Uterus (tissue), 4 donors: ENCODE results near the gene CCR5. TPM values are rescaled to one million over a fixed set of nuclear protein-coding genes. Genes with fewer than 3 reads are reported as not detected.

ENCODE experiments used
- DNase-seq, 2 donors: peaks; one replicate each; pipeline ENCODE4 v3.0.0-alpha.2; 2019 to 2020
- H3K27ac ChIP-seq, 2 donors: fragments of 200-600 bp; sonication (generic); 1 replicate in 1 of 2; 2 replicates in 1 of 2; pipeline ENCODE4 v1.5.1; 2016 to 2018
- H3K27me3 ChIP-seq, 2 donors: fragments of 200-600 bp; sonication (generic); one replicate each; pipeline ENCODE4 v1.5.1; 2018 to 2019; ENCODE audit warnings: control low read depth in 1 of 2
- H3K36me3 ChIP-seq, 2 donors: fragments of 200-600 bp; sonication (generic); one replicate each; pipeline ENCODE4 v1.5.1; 2019; ENCODE audit warnings: control low read depth in 1 of 2
- H3K4me1 ChIP-seq, 2 donors: fragments of 200-600 bp; sonication (generic); one replicate each; pipeline ENCODE4 v1.5.1; 2018 to 2019; ENCODE audit warnings: control low read depth in 1 of 2
- H3K4me3 ChIP-seq, 2 donors: fragments of 200-600 bp; sonication (generic); 1 replicate in 1 of 2; 2 replicates in 1 of 2; pipeline ENCODE4 v1.5.1; 2018 to 2019; ENCODE audit warnings: mild to moderate bottlenecking in 1 of 2
- H3K9me3 ChIP-seq, 2 donors: fragments of 200-600 bp; sonication (generic); one replicate each; pipeline ENCODE4 v1.5.1; 2019; ENCODE audit warnings: control low read depth in 1 of 2
- CTCF ChIP-seq, 4 experiments: fragments of 200-600 bp in 2 of 4; fragments of 450-650 bp in 2 of 4; sonication (generic) in 2 of 4; IDR thresholded peaks; one replicate each; pipeline ENCODE4 v1.5.1; 2016 to 2019; ENCODE audit warnings: antibody characterized with exemption in 4 of 4, mild to moderate bottlenecking in 2 of 4, moderate library complexity in 1 of 4
- POLR2A ChIP-seq, 2 donors: fragments of 450-650 bp; IDR thresholded peaks; one replicate each; pipeline ENCODE4 v1.6.1; 2016; ENCODE audit warnings: antibody characterized with exemption in 2 of 2, mild to moderate bottlenecking in 1 of 2, moderate library complexity in 1 of 2
- intact Hi-C: fragments of 100-400 bp; cut with DNase I; formaldehyde crosslinking; loops from one replicate; pipeline ENCODE4 v1.15.1; 2023; ENCODE audit warnings: low total_unique reads
- total RNA-seq, 4 donors: library from RNA; depleted of rRNA in 3 of 4; stranded (reverse); fragments of >200 nt in 3 of 4; gene quantifications; one replicate each; pipeline versions ENCODE4 v1.1.0 to v1.2.4, GENCODE V29; 2014 to 2023
- donor health status: DM: yes; HTN: yes; CAD: no.

Gene CCR5
- total RNA-seq, 4 donors from 2014 or later = 0.41 to 1.2 TPM; not detected in 2

DNA sequence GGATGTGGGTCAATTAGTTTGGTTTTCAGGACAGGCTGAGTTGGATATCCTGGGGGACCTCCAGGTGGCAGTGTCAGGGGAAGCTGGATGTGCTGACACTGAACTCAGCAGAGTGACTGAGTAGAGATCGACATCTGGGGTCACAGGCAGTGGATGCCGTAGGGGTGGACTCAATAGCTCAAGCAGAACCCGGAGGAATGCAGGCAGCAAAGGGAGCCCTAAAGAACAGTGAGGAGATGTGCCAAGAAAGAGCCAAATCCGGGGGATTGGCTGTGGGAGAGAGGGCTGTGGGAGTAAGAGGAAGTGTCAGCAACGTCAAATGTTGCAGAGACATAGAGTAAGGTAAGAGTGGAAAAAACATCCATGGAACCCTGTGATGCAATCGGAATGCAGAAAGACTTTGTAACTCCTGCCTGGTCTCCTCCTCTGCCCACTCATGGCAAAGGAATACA is 24.5 kb downstream of the CCR5 start:
- H3K4me1 ChIP-seq = no peaks in the 10 kb centered on the region
- H3K27ac ChIP-seq = no peak overlapping the region
- H3K9me3 ChIP-seq = no peaks in the 10 kb centered on the region
- TF ChIP-seq POLR2A (IDR thresholded peaks at IDR 0.05) (no peak), CTCF (IDR thresholded peaks at IDR 0.05) (no peak)
- H3K4me3 ChIP-seq = no peak overlapping the region
- H3K36me3 ChIP-seq = no peaks in the 10 kb centered on the region
- H3K27me3 ChIP-seq = no peaks in the 10 kb centered on the region
- intact Hi-C loops = no loop called here
- DNase-seq = no peak

- H3K27me3 ChIP-seq = no peaks in the 10 kb centered on the region
- intact Hi-C loops = no loop called here
- H3K9me3 ChIP-seq = no peaks in the 10 kb centered on the region
- H3K27ac ChIP-seq = no peak overlapping the region
- no peaks in the 10 kb centered on the region for H3K36me3 ChIP-seq
- no peak for TF ChIP-seq POLR2A (IDR thresholded peaks at IDR 0.05)
- no peak for TF ChIP-seq CTCF (IDR thresholded peaks at IDR 0.05)
- DNase-seq = no peak
- no peak overlapping the region for H3K4me3 ChIP-seq
- H3K4me1 ChIP-seq = no peaks in the 10 kb centered on the region
Observed at GRCh38 chr3:46395766-46396530, 25.2 kb downstream of the CCR5 start.

- intact Hi-C loops = no loop called here
- TF ChIP-seq POLR2A (IDR thresholded peaks at IDR 0.05) (no peak), CTCF (IDR thresholded peaks at IDR 0.05) (no peak)
- DNase-seq = no peak
- no peak overlapping the region for H3K27ac ChIP-seq
- no peaks in the 10 kb centered on the region for H3K27me3 ChIP-seq
- no peak overlapping the region for H3K4me3 ChIP-seq
- no peaks in the 10 kb centered on the region for H3K4me1 ChIP-seq
- H3K36me3 ChIP-seq = no peaks in the 10 kb centered on the region
- H3K9me3 ChIP-seq = no peaks in the 10 kb centered on the region
Observed at GRCh38 chr3:46397111-46397510, 26.4 kb downstream of the CCR5 start.

- no peaks in the 10 kb centered on the region for H3K4me1 ChIP-seq
Observed at GRCh38 chr3:46398186-46398955, 27.6 kb downstream of the CCR5 start.

More at GRCh38 chr3:46398186-46398955, 27.6 kb downstream of the CCR5 start:
- Histone ChIP-seq H3K4me3 (no peak overlapping the region), H3K27ac (no peak overlapping the region), H3K27me3 (no peaks in the 10 kb centered on the region), H3K36me3 (no peaks in the 10 kb centered on the region), H3K9me3 (no peaks in the 10 kb centered on the region)
- intact Hi-C loops = no loop called here
- TF ChIP-seq CTCF (IDR thresholded peaks at IDR 0.05) (no peak), POLR2A (IDR thresholded peaks at IDR 0.05) (no peak)
- DNase-seq = no peak
